NCI-H1105 (cell line): ENCODE measurements around the gene DRGX.

Source experiments
- DNase-seq: peaks from one replicate; lab custom pipeline; 2025; lab: John Stamatoyannopoulos, UW

The DRGX gene

DNA sequence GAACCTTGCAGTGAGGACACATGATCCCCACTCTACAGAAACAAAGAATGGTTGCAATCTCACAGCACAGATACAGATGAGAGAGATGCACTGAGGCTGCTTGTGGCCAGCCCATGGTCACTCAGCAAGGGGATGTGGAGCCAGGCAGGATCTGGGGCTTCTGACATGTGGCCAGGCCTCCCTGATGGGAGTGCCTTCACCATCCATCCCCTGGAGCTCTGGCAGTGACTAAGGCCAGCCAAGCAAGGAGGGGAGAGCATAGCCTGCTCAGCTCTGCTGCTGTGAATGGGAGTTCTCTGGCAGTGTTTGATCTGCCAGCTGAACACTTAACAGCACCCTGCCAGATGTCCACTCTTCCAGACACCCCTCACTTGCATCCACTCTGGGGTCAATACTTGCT lies 77.1 kb downstream of the DRGX start:
- no peak for DNase-seq

GRCh38 chr10:49318028-49318427 lies 77.9 kb downstream of the DRGX start:
- DNase-seq: no peak

GRCh38 chr10:49314806-49315205 lies 81.1 kb downstream of the DRGX start:
- DNase-seq: no peak
